Activated CD8-positive, alpha-beta memory T cell treated with anti-CD3 and anti-CD28 coated beads, Interleukin-2, amount 50 U/mL, for 24 hours (primary cell): ENCODE measurements around the gene PLP1.

Source experiments
- DNase-seq: peaks from one replicate; pipeline ENCODE4 v3.0.0-alpha.2; 2020; ENCODE audit errors: extremely low read depth

The PLP1 gene

GRCh38 chrX:103825881-103826280 lies 49.2 kb downstream of the PLP1 start:
- no peak for DNase-seq

- no peak for DNase-seq
Observed at GRCh38 chrX:103828529-103828928, 51.9 kb downstream of the PLP1 start.

GRCh38 chrX:103830848-103831247 lies 54.2 kb downstream of the PLP1 start:
- DNase-seq, result no peak

DNA sequence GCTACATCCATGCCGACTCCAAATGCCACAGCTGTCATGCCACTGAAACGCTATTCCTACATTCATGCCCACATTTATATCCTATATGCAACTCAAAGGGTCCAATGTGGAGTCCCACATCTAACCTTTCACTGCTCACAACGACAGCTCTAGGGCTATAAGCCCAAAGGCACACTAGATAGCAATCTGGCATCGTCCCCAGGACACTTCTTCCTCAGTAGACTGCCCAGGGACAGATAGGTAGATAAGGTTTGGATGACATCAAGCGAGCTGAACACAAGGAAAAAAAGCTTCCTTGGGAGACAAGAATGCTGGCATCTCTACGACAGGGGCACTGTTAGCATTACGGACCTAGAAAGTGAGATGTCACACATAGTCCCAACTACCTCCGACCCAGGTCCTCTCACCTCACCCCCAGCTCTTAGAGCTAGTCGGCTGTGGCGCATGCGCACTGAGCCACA lies 54.7 kb downstream of the PLP1 start:
- no peak for DNase-seq

GRCh38 chrX:103831803-103832544 lies 55.3 kb downstream of the PLP1 start, which contains the start of gene RAB9B:
Gene RAB9B, minus strand, starts transcription at chrX:103832257. Its CDS starts 6,473 bp downstream, at chrX:103825784.
- peak; percentile 13 for DNase-seq

- DNase-seq, result no peak
Observed at GRCh38 chrX:103839404-103839803, 62.8 kb downstream of the PLP1 start.
